Activated CD4-positive, CD25-positive, alpha-beta regulatory T cell treated with anti-CD3 and anti-CD28 coated beads, Interleukin-2, amount 50 U/mL, for 72 hours (primary cell): ENCODE data around the gene MLEC.
A peak's percentile ranks its signal among the peaks of the same experiment; 100 is the strongest.
"Not testable (repeated sequence)": the region's sequence is repeated elsewhere in the genome, so short reads cannot be mapped to it uniquely, and the experiment has no call there.

ENCODE experiments used
- DNase-seq: peaks from one replicate; pipeline ENCODE4 v3.0.0; 2021

MLEC gene

DNA sequence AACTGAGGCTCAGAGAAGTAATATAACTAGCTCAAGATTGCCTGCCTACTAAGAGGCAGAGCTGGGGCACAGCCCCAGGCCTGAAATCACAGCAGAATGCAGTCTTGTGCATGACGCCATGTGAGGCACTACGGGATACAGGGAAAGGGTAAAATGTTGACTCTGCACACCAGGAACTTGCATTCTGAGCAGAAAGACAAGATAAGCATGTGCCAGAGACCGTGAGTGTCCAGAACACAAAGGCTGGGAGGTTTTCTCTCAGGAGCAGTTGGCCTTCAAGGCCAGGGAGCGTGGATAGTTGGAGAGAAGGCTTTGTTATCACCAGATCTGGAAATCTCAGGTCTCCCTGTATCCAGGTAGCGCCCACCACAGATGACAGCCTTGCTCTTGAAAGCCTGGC lies 23.2 kb upstream of the MLEC start:
- no peak for DNase-seq

DNA sequence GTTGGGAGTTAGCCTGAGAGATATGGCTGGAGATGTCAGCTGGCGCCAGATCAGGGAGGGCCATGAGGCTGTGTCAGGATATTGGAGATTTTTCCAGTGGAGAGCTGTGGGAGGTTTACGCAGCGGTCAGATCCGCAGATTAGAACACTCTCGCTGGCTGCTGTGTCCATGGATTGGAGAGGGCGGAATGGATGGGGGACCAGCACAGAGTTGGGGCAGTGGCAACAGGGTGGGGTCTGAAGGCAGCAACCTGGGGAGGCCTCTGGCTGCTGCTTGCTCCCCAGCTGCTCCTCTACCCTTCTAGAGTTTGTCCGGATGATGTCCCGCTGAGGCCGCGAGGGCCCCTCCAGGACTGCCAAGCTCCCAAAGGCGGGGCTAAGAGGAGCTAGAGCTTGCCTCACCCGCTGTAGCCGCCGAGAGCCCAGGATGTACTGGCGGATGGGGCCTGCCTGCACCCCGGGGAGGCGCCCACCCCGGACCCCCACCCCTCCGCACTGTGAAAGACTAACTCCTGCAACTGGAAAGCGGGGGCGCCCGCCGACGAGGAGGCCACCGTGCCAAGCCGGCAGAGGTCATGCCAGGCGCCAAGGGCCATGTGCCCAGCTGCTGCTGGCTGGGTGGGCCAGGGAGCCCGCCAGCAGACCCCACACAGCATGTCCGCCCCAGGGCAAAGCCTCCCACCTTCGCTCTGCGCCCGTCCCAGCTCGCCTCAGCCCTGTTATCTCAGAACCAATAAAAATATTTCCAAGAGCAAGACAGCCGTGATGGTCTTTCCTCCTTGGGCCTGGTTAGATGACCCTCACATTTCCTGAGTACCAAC lies 20.2 kb upstream of the MLEC start:
- no peak for DNase-seq

DNA sequence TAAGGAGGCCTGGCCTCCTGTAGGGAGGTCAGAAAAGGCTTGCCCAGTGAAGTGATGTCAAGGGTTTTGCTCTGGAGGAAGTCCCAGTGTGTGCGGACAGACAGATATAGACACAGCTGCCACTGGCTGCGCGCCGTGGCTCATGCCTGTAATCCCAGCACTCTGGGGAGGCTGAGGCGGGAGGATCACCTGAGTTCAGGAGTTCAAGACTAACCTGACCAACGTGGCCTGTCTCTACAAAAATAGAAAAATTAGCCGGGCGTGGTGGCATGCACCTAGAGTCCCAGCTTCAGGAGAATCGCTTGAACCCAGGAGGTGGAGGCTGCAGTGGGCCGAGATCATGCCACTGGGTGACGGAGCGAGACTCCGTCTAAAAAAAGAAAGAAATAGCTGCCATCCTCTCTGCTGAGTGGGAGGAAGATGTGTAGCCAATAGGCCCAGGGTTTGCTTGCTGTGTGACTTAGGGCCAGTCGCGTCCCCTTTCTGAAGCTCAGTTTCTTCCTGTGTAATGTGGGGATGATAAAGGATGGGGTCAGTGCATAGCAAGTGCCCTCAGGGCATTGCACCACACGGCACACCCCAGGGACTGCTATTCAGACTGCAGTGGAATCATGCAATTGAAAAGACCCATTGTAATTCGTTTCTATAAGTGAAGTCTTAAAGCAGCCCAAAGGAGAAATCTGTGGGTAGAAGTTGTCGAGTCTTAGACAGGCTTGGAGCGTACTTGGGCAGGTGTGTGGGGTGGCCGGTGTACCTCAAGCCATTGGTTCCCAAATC lies 18.7 kb upstream of the MLEC start:
- no peak for DNase-seq

DNA sequence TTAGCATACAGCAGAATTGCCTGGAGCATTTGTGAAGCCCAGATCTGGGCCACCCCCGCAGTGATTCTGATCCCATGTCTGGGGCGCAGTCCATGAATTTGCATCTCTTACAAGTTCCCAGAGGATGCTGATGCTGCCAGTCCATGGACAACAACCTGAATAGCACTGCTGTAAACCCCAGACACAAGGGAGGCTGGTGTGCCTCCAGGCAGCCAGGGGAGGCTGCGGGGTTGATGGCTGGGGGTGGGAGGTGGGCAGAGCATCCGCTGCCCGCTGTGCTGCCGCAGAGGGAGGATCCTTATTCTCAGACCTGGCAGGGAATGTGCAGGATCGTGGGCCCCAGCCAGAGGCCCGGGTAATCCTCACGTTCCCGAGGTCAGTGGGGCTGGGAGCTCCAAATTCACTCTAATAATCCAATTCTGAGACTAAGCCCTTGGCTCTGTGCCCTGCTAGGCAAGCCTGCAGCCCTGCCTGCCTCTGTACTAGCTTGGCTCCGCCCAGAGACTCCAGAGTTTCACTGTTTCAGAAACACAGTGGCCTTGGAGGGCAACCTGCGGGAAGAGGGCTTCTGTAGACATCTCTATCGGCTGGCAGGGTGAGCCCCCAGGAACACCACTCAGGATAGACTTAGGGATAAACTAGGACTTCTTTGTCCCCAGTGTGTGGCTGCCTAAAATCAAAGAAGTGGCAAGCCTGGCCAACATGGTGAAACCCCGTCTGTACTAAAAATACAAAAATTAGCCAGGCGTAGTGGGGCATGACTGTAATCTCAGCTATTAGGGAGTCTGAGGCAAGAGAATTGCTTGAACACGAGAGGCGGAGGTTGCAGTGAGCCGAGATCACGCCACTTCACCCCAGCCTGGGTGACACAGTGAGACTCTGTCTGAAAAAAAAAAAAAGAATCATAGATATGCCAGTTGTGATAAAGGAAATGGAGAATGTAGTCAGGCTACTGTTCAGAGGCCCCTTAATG lies 17.8 kb upstream of the MLEC start:
- no peak for DNase-seq

DNA sequence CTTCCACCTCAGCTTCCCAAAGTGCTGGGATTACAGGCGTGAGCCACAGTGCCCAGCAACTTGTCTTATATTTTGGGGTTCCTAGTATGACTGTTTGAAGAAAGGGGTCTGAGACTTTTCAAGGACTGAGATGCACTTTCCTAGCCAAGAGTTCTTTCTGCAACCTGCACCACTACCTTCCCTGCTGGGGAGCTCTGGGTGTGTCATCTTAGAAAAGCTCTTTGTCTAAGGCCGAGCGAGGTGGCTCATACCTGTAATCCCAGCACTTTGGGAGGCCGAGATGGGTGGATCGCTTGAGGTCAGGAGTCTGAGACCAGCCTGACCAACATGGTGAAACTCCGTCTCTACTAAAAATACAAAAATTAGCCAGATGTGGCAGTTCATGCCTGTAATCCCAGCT lies 16.7 kb upstream of the MLEC start:
- DNase-seq: not testable (repeated sequence)

DNA sequence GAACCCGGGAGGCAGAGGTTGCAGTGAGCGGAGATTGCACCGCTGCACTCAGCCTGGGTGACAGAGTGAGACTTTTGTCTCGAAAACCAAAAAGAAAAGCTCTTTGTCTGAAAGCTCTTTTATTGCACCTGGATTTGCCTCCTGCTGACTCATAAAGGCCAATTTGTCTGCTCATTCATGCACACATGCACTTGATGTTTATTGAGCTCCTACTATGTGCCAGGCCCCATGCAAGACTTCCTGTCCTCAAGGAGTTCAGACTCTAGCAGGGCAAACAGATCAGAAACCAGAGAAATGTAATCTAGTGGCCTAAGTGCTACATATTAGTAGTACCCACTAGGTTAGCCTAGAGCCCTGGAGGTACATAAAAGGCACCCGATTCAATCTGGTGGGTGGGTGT lies 16.3 kb upstream of the MLEC start:
- DNase-seq: no peak

DNA sequence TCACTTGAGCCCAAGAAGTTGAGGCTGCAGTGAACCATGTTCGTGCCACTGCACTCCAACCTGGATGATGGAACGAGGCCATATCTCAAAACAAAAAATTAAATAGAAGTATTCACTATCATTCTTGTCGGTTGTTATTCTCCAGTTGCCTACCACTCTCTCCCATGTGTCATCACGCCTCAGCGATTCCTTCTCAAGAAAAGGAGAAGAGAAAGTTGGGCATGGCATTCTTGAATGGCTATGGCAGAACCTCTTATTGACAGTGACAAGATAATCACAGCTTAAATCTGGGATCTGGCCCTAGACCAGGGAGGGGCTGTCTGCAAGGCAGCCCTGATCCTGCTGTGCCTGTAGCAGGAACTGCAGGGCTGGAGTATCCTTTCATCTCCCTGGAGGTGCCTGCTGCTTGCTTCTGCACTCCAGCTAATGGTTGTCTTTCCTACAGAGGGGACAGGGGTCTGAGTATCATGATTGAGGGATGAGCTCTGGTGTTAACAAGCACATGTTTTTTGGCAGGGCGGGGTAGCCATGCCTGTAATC lies 12.8 kb upstream of the MLEC start:
- DNase-seq: no peak

DNA sequence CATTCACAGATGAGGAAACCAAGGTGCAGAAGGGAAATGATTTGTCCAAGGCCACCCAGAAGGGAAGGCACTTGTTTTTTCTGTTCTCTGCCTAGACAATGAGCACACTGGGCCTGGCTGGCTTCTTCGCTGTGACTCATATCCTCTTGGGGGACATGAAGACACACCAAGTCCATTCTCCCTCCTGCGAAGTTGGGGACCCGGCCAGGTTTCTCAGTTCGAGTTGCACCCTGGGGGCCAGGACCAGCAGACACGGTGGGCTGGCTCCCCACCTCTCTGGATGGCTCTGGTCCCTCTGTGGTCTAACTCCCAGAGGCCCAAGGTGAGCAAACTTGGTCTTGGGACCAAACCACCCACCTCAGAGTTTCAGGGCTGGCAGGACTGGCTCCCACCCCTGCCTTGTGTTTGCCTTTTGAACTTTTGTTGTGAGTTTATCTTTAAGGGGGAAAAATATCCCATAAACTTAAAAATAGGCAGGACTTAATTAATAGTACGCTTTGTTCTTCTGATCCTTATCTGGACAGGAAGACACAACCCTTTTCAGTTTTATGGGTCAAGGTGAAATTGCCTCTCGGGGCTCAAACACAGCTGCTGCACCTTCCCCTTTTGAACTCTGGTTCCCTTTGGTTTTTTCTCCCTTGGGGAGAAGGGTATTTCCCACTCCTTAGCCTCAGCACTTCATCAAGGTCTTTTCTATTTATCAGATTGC lies 9.0 kb upstream of the MLEC start:
- no peak for DNase-seq

DNA sequence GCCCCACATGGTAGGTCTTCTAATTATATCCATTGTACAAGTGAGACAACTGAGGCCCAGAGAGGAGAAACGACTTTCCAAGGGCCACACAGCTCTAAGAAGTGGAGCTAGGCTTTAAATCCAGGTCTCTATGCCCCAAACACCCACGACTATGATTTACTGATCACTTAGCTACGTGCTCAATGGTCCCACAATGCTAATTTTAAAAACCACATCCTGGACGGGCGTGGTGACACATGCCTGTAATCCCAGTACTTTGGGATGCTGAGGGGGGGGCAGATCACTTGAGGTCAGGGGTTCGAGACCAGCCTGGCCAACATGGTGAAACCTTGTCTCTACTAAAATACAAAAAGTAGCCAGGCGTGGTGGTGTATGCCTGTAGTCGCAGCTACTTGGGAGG lies 8.4 kb upstream of the MLEC start:
- no peak for DNase-seq

DNA sequence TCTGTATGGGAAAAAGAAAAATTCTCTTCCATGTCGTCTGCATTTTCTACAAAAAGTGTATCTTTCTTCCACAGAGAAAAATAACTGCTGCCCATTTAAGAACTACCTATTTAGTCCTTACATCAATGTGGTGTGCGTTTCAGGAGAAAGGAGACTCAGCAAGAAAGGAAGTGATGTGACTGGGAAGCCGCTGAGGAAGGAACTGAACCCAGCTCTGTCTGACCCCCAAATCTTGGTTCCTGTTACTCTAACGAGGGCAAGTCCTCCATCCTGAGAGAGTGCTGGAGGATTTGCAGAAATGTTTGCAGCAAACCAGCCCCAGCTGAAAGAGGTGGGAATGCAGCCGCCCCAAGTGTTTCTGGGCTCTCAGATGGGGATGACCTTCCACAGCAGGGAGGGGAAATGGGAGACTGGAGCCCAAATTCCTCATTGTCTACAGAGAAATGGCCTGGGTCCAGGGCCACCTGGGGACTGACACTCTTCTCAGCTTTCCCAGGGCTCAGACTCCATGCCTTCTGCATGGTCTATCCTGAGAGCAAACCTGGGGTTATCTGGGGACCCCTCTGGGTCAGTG lies 6.7 kb upstream of the MLEC start:
- no peak for DNase-seq

DNA sequence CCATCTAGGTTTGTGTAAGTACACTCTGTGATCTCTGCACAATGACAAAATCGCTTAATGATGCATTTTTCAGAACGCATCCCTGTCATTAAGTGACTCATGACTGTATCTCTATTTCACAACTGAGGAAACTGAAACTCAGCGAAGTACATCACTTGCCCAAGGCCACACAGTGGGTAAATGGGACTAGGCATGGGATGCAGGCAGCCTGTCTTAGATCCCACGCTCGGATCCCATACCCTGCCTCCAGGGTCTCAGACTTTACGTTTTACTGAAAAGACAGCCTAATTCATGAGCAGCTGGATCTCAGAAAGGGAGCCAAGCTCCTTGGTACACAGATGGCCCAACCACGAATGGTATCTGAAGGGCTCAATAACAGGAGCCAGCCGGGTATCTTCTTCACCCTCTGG lies 2.4 kb upstream of the MLEC start:
- DNase-seq: no peak

DNA sequence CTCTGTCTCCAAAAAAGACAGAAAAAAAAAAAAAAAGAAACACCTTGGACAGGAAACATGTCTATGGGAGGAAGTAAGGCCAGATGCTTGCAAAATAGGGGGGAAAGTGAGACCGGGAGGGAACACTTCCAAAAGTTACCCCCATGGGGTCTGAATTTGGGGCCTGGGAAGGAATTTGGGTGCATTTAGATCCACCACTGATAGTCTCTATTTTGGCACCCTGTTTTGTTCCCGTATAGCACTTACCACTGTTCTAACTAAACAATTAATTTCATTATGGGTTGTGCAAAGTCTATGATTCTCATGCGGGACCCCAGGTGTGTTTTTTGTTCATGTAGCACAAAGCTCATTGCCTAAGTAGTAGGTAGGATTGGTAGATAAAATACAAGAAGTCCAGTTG lies 1.4 kb upstream of the MLEC start:
- DNase-seq: no peak

DNA sequence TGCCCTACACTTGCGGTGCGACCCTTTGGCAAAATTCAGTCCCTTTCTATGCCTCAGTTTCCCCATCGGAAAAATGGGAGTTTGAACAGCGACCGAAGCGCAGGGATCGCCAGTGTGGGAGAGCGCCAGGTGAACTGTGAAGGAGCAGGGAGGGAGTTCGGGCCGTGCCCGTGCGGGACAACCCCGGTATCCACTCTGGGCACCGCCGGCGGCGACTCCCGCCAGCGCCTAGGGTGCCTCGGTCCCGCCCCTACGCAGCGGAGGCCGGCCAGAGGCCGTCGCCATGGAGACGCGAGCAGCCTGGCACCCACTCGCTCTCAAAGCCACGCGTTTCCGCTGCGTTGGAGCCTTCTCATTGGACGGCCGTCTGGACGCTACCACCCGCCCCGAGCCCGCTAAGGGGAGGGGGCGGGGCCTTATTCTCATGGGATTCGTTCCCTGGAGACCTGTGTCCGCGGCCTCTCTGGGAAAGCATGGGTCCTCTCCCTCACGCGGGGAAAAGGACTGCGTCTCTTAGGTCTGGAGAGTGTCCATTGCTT lies 729 bp upstream of the MLEC start:
- peak; percentile 95 for DNase-seq

DNA sequence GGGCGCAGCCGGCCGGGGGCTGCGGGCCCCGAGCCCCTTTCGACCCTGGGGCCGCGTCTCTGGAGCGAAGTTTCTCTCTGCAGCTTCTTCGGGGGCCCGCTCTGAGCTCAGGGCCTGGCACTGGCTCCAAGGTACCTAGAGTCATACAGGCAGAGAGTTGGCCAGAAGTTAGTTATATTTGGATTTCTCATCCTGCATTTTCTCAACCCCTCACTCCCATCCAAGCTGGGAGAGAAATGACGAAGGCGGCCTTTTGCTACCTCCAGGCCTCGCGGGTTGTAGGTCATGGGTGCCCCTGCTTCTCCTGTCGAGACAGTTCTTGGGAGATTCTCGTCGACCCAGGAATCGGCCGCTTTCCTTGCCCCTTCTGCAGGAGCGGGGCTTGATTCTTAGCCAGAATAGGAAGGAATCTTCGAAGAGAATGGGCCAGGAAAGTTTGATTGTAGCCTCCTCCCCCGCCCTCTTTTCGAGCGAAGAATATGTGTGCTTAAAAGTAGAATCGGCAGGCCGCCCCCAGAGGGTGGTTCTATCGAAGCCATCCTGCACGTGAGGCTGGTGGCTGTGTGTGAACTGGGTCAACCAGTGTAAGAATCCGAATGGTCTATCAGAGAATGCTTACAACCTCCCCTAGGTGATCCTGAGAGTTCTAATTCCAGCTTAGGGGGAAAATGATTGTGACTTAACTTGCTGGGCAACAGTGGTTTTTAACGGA lies 785 bp downstream of the MLEC start:
- DNase-seq: peak; percentile 33

DNA sequence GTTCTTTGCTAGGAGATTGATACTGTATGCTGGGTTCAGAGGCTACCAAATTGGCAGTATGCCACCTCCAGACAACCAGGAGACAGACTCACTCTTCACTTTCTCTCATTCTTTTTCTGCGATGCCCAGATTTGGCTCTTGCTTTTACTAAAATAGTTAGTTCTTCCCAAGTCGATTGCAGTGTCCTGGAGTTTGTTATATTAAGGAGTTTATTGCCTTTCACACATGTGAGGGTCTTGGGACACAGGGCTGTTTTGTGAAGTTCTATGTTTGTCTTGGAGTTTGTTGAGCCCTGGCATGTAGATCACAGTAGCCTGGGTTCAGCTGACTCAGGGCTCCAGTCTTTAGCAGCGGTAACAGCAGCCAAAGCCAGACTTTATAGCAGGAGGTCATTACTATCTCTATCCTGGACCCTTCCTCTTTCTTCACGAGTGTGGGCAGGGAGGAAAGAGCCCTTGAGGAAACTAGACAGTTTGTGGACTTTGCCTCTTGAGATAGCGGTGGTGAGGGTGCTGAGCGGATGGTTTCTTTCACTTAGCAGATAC lies 1.6 kb downstream of the MLEC start:
- DNase-seq: no peak

DNA sequence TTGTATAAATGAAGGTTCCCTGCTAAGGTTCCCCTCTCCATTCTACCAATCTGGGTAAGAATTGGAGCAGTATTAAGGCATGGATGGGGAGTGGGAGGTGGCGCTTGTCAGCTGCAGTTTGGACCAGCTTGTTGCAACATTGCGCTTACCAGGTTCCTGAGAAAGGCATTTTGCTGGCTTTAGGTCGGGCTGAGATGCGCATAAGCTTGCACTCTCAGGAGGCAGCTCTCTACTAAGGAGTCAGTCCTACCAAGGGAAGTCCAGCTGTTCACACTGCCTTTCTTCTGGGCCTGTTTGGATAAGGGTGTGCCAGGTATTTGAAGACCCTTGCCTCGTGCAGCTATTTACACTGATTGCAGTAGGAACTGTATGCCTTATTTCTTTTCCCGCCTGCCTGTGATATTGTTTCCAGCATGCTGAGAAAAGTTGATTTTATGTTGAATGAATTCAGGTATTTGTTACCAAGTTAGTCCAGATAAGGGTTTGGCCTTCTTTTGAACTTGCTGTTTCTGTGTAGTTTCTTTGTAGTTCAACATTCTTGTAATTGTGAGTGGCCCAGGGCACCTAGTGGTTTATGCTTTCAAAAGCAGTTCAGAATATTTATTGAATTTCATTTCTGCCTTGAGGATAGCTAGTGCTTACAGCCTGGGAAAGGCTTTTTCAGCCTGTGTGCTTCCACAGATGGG lies 2.6 kb downstream of the MLEC start:
- DNase-seq: no peak

DNA sequence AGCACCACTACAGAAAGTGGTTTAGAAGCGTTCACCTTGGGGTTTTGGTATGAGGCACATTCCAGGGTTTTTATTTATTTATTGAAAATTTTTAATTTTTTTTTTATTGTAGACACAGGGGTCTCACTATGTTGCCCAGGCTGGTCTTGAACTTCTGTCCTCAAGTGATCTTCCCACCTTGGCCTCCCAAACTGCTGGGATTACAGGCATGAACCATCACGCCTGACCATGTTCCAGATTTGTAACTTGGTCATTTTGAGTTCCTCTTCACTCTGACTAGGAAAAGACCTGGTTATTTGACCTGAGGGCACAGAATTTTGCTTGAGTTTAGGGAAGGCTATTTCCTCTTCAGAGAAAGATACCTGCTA lies 3.1 kb downstream of the MLEC start:
- no peak for DNase-seq

DNA sequence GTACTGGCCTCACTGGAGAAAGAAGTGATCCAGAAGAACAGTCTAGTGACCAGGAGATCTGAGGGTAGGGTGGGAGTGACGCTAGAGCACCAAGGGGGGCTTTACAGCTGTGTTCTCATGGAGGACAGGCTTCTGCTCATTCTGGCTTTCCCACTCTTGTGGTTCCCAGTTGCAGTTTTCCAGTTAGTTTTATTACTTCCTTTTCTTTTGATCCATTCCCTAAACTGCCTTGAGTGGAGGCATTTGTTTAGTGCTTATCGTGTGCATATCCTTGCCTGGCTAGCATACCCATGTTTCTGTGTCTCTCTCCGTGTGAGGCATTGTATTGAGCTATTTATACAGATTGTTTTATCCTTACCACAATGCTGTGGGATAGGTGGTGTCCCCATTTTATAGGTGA lies 4.0 kb downstream of the MLEC start:
- DNase-seq: no peak

DNA sequence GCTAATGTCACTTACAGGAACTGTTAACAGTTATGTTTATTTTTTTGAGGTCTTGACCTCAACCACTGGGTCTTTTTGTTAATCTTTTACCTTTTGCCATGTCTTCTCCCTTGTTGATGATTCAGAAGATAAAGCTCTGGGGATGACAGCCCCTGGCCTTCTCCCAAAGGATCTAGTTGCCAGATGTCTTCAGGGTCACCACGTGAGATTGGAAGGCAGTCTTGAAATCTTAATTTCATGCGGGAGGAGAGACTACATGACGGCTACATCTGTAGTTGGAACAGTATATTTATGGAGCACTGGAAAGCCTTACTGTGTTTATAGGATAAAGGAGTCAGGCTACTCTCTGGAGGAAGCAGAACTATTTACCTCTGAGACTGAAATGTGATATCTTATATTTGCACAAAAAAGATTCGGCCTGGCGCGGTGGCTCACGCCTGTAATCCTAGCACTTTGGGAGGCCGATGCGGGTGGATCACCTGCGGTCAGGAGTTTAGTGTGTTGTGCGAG lies 5.6 kb downstream of the MLEC start:
- no peak for DNase-seq

DNA sequence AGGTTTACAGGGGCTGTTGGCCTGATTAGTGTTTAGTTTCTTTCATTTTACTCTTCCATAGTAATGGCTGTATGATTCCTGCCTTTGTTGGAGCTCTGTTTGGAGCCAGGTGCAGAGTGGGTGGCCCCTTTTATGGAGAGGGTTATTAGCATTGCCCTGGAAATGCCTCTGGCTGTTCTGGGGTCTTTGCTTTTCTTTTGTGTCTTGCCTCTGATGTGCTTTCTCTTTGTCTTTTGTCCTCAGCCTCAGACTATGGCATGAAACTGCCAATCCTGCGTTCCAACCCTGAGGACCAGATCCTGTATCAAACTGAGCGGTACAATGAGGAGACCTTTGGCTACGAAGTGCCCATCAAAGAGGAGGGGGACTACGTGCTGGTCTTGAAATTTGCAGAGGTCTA lies 6.9 kb downstream of the MLEC start:
- DNase-seq: no peak
